Uterus (tissue), 2 donors: Measurements from ENCODE around the gene BCAM.

Experiments used
- POLR2A ChIP-seq, 2 donors: fragments of 450-650 bp; IDR thresholded peaks; one replicate each; pipeline ENCODE4 v1.6.1; 2016; ENCODE audit warnings: antibody characterized with exemption in 2 of 2, mild to moderate bottlenecking in 1 of 2, moderate library complexity in 1 of 2
- TF ChIP-seq, protein P1 (sequence below), 4 experiments: fragments of 200-600 bp in 2 of 4; fragments of 450-650 bp in 2 of 4; sonication (generic) in 2 of 4; IDR thresholded peaks; one replicate each; pipeline ENCODE4 v1.5.1; 2016 to 2019; ENCODE audit warnings: antibody characterized with exemption in 4 of 4, mild to moderate bottlenecking in 2 of 4, moderate library complexity in 1 of 4

DNA sequence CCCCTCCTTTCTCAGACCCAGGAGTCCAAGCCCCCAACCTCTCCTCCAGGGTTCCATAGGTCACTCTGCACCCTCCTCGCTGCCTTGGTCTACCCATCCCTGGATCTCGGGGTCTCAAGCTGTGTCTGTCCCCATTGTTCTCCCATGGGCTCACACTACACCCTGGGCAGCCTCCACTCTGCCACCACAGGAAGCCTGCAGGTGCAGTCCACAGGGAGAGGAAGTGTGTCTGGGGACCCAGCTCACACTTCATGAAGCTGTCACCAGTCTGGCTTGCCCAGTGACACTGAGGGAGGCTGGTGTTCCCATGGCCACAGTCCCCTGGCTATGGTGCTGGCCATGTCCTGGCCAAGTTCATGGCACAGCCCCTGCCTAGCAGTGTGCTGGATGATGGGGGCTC lies 42.5 kb downstream of the BCAM start:
- TF ChIP-seq, protein P1, sequence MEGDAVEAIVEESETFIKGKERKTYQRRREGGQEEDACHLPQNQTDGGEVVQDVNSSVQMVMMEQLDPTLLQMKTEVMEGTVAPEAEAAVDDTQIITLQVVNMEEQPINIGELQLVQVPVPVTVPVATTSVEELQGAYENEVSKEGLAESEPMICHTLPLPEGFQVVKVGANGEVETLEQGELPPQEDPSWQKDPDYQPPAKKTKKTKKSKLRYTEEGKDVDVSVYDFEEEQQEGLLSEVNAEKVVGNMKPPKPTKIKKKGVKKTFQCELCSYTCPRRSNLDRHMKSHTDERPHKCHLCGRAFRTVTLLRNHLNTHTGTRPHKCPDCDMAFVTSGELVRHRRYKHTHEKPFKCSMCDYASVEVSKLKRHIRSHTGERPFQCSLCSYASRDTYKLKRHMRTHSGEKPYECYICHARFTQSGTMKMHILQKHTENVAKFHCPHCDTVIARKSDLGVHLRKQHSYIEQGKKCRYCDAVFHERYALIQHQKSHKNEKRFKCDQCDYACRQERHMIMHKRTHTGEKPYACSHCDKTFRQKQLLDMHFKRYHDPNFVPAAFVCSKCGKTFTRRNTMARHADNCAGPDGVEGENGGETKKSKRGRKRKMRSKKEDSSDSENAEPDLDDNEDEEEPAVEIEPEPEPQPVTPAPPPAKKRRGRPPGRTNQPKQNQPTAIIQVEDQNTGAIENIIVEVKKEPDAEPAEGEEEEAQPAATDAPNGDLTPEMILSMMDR (IDR thresholded peaks at IDR 0.05): no peak
- TF ChIP-seq POLR2A (IDR thresholded peaks at IDR 0.05): no peak
